MM.1S (cell line): ENCODE measurements around the gene DHRS7B.

Experiments used
- DNase-seq: peaks from one replicate; pipeline ENCODE4 v3.0.0-alpha.2; 2015
- H2AFZ ChIP-seq: fragments of 300-600 bp; sonication (generic); 2 replicates; pipeline ENCODE4 v1.6.0; 2016; ENCODE audit warnings: antibody characterized with exemption, low read length
- H3F3A ChIP-seq: fragments of 300-600 bp; sonication (generic); 2 replicates; pipeline ENCODE4 v1.6.1; 2016; ENCODE audit warnings: mild to moderate bottlenecking, antibody characterized with exemption, low read length, moderate library complexity, mixed read lengths; ENCODE audit not compliant: insufficient read depth
- H3K27ac ChIP-seq: fragments of 300-600 bp; sonication (generic); 2 replicates; pipeline ENCODE4 v1.5.1; 2016; ENCODE audit warnings: mild to moderate bottlenecking, low read length
- H3K27me3 ChIP-seq: fragments of 300-600 bp; sonication (generic); replicated peaks from 2 replicates; pipeline ENCODE4 v1.6.0; 2016; ENCODE audit warnings: low read length; ENCODE audit not compliant: insufficient read depth
- H3K36me3 ChIP-seq: fragments of 300-600 bp; sonication (generic); replicated peaks from 2 replicates; pipeline ENCODE4 v1.6.1; 2016; ENCODE audit warnings: mild to moderate bottlenecking, low read length, mixed read lengths; ENCODE audit not compliant: insufficient read depth
- H3K4me1 ChIP-seq: fragments of 300-600 bp; sonication (generic); 2 replicates; pipeline ENCODE4 v1.6.1; 2016; ENCODE audit warnings: low read length, mixed read lengths
- H3K4me2 ChIP-seq: fragments of 300-600 bp; sonication (generic); 2 replicates; pipeline ENCODE4 v1.6.0; 2016; ENCODE audit warnings: low read depth, low read length
- H3K4me3 ChIP-seq: fragments of 300-600 bp; sonication (generic); 2 replicates; pipeline ENCODE4 v1.5.1; 2016; ENCODE audit warnings: low read length, mixed read lengths
- H3K79me2 ChIP-seq: fragments of 300-600 bp; sonication (generic); 2 replicates; pipeline ENCODE4 v1.6.1; 2016; ENCODE audit warnings: mixed run types, low read length, mixed read lengths
- H3K9ac ChIP-seq: fragments of 300-600 bp; sonication (generic); 2 replicates; pipeline ENCODE4 v1.6.1; 2016; ENCODE audit warnings: low read length, mixed read lengths
- H3K9me2 ChIP-seq: fragments of 300-600 bp; sonication (generic); replicated peaks from 2 replicates; pipeline ENCODE4 v1.6.1; 2016; ENCODE audit warnings: mild to moderate bottlenecking, low read length, mixed read lengths; ENCODE audit not compliant: insufficient read depth
- H3K9me3 ChIP-seq: fragments of 300-600 bp; sonication (generic); replicated peaks from 2 replicates; pipeline ENCODE4 v1.6.1; 2016; ENCODE audit warnings: mild to moderate bottlenecking, low read length, mixed read lengths; ENCODE audit not compliant: insufficient read depth
- H4K20me1 ChIP-seq: fragments of 300-600 bp; sonication (generic); 2 replicates; pipeline ENCODE4 v1.6.1; 2016; ENCODE audit warnings: mild to moderate bottlenecking, low read length, moderate library complexity, mixed read lengths; ENCODE audit not compliant: insufficient read depth
- EZH2 ChIP-seq: fragments of 300-600 bp; sonication (generic); optimal IDR thresholded peaks from 2 replicates; pipeline ENCODE3; 2017; ENCODE audit warnings: low read depth, mild to moderate bottlenecking, antibody characterized with exemption, low read length, mixed read lengths
- EZH2phosphoT487 ChIP-seq: fragments of 300-600 bp; sonication (generic); IDR thresholded peaks from 2 replicates; pipeline ENCODE4 v1.6.1; 2018; ENCODE audit warnings: antibody characterized with exemption, low read length
- TF ChIP-seq, protein P1 (sequence below): fragments of 300-600 bp; sonication (generic); IDR thresholded peaks from 2 replicates; pipeline ENCODE4 v1.5.1; 2016; ENCODE audit warnings: antibody characterized with exemption, low read length, mixed read lengths

DHRS7B gene

DNA sequence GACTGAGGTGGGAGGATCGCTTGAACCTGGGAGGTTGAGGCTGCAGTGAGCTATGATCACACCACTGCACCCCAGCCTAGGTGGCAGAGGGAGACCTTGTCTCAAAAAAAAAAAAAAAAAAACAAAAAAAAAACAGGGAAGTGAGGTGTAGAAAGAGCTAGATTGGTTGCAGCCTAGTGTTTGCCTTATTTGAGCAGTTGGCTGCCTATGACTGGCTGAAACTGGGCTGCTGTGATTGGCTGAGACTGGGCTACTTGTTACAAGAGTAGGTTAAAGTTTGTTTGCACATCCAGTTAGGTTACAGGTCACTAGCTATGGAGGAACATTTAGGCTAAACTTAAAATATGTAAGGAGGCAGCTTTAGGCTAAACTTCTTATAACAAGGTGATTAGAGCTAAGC lies 5.7 kb downstream of the DHRS7B start:
- H3K79me2 ChIP-seq = peaks cover 59% of the 10 kb centered on the region
- no peak overlapping the region for H3K27ac ChIP-seq
- H3K9me2 ChIP-seq = no peaks in the 10 kb centered on the region
- H2AFZ ChIP-seq = no peak overlapping the region
- H3F3A ChIP-seq = peaks cover 2% of the 10 kb centered on the region; the same call in 1 of the 2 replicates
- H3K9ac ChIP-seq = no peak overlapping the region
- no peaks in the 10 kb centered on the region for H3K9me3 ChIP-seq
- no peak overlapping the region for H3K4me3 ChIP-seq
- no peaks in the 10 kb centered on the region for H3K27me3 ChIP-seq
- H3K4me1 ChIP-seq = no peaks in the 10 kb centered on the region
- TF ChIP-seq EZH2phosphoT487 (no peak), EZH2 (no peak)
- TF ChIP-seq, protein P1, sequence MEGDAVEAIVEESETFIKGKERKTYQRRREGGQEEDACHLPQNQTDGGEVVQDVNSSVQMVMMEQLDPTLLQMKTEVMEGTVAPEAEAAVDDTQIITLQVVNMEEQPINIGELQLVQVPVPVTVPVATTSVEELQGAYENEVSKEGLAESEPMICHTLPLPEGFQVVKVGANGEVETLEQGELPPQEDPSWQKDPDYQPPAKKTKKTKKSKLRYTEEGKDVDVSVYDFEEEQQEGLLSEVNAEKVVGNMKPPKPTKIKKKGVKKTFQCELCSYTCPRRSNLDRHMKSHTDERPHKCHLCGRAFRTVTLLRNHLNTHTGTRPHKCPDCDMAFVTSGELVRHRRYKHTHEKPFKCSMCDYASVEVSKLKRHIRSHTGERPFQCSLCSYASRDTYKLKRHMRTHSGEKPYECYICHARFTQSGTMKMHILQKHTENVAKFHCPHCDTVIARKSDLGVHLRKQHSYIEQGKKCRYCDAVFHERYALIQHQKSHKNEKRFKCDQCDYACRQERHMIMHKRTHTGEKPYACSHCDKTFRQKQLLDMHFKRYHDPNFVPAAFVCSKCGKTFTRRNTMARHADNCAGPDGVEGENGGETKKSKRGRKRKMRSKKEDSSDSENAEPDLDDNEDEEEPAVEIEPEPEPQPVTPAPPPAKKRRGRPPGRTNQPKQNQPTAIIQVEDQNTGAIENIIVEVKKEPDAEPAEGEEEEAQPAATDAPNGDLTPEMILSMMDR = no peak
- no peaks in the 10 kb centered on the region for H4K20me1 ChIP-seq
- H3K4me2 ChIP-seq = no peak overlapping the region
- H3K36me3 ChIP-seq = no peaks in the 10 kb centered on the region
- DNase-seq = no peak

DNA sequence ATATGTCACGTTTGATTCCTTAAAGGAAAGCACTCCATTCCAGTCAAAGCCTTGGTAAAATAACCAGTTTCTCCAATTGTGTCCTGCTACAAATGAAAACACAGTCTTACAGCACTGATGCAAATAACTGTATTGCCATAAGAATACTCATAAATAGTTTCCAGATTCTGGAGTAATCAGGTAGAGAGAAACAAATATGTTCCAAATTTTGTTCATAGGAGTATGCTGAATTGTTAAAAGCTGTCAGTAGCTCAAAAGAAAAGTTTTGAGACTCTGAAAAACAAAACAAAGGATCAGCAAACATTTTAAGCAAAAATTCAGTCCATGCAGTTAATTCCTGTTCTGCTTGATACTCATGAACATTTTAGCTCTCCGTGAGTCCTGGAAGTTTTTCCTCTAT lies 7.8 kb downstream of the DHRS7B start:
- no peak for DNase-seq
- Histone ChIP-seq H3K79me2 (peaks cover 39% of the 10 kb centered on the region), H3K4me2 (no peak overlapping the region), H3F3A (no peaks in the 10 kb centered on the region), H3K4me1 (no peaks in the 10 kb centered on the region), H3K36me3 (no peaks in the 10 kb centered on the region), H3K4me3 (no peak overlapping the region), H3K9ac (no peak overlapping the region), H2AFZ (no peak overlapping the region), H3K9me3 (no peaks in the 10 kb centered on the region), H3K27ac (no peak overlapping the region), H3K9me2 (no peaks in the 10 kb centered on the region), H4K20me1 (no peaks in the 10 kb centered on the region), H3K27me3 (no peaks in the 10 kb centered on the region)
- TF ChIP-seq, protein P1 = no peak
- no peak for TF ChIP-seq EZH2phosphoT487

DNA sequence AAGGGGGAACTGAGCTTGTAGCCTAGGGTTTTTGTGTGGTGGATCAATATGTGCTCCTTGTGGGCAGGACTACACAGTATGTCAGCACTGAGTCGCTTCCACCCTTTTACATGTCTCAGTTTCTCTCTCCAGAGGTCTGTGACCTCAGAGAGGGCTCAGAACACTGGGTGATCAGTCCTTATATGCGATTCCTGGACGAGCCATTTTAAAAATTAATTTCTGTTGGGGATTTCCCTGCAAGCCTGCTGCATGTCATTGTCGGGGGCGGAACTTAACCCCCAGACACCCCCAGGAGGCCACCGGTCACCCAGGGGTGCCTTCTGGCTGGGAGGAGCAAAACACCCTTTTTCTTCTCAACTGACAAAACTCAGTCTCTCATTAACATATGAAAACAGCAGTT lies 14.1 kb downstream of the DHRS7B start:
- no peak for DNase-seq
- Histone ChIP-seq H3K4me3 (no peak overlapping the region), H3F3A (no peaks in the 10 kb centered on the region), H3K27ac (no peak overlapping the region), H3K9me2 (no peaks in the 10 kb centered on the region), H3K36me3 (0 out of 2 replicates have a peak, but pooled peaks cover 2% of the 10 kb centered on the region), H3K4me2 (no peak overlapping the region), H3K9me3 (no peaks in the 10 kb centered on the region), H3K79me2 (0 out of 2 replicates have a peak, but pooled peaks cover 6% of the 10 kb centered on the region), H3K9ac (no peak overlapping the region), H4K20me1 (no peaks in the 10 kb centered on the region), H3K4me1 (no peaks in the 10 kb centered on the region), H2AFZ (no peak overlapping the region), H3K27me3 (no peaks in the 10 kb centered on the region)
- TF ChIP-seq, protein P1 = no peak
- no peak for TF ChIP-seq EZH2phosphoT487
- no peak for TF ChIP-seq EZH2
